Astrocyte (in vitro differentiated cells and primary cell): ENCODE results near the gene ARHGEF17. TPM values are rescaled to one million over a fixed set of nuclear protein-coding genes. Genes with fewer than 3 reads are reported as not detected.

Experiments
- DNase-seq: peaks from one replicate; pipeline ENCODE4 v3.0.0-alpha.2; 2010; ENCODE audit warnings: low read depth
- FAIRE-seq: peaks from 2 replicates; lab custom pipeline; 2011; peaks lifted over from hg19 to GRCh38; lab: Jason Lieb, UNC
- H2AFZ ChIP-seq: 2 replicates; pipeline ENCODE4 v1.6.0; 2012; ENCODE audit warnings: low read depth, low read length, inconsistent platforms
- H3K27ac ChIP-seq: 2 replicates; pipeline ENCODE4 v1.5.1; 2011; ENCODE audit warnings: low read depth, low read length, inconsistent platforms
- H3K27me3 ChIP-seq: 2 replicates; pipeline ENCODE4 v1.6.0; 2011; ENCODE audit warnings: low read length, inconsistent platforms; ENCODE audit not compliant: insufficient read depth
- H3K36me3 ChIP-seq: 2 replicates; pipeline ENCODE4 v1.5.1; 2011; ENCODE audit warnings: low read length, inconsistent platforms; ENCODE audit not compliant: insufficient read depth
- H3K4me1 ChIP-seq: 2 replicates; pipeline ENCODE4 v1.5.1; 2011; ENCODE audit warnings: low read length, inconsistent platforms; ENCODE audit not compliant: insufficient read depth
- H3K4me2 ChIP-seq: 2 replicates; pipeline ENCODE4 v1.6.0; 2012; ENCODE audit warnings: low read length, inconsistent platforms
- H3K4me3 ChIP-seq: 2 replicates; pipeline ENCODE4 v1.5.1; 2011; ENCODE audit warnings: low read depth, mild to moderate bottlenecking, low read length, inconsistent platforms; ENCODE audit not compliant: insufficient read depth
- H3K79me2 ChIP-seq: 2 replicates; pipeline ENCODE4 v1.6.0; 2012; ENCODE audit warnings: mild to moderate bottlenecking, low read length, inconsistent platforms; ENCODE audit not compliant: insufficient read depth
- H3K9ac ChIP-seq: 2 replicates; pipeline ENCODE4 v1.6.0; 2012; ENCODE audit warnings: mild to moderate bottlenecking, low read length, inconsistent platforms
- H3K9me3 ChIP-seq: 2 replicates; pipeline ENCODE4 v1.5.1; 2012; ENCODE audit warnings: low read depth, mild to moderate bottlenecking, low read length, inconsistent platforms; ENCODE audit not compliant: insufficient read depth
- H4K20me1 ChIP-seq: 2 replicates; pipeline ENCODE4 v1.6.0; 2012; ENCODE audit warnings: low read length, inconsistent platforms; ENCODE audit not compliant: insufficient read depth
- H3K27ac Mint-ChIP-seq: one replicate; pipeline ENCODE4 v1.8.0; 2021; ENCODE audit warnings: mild to moderate bottlenecking, mixed read lengths; ENCODE audit not compliant: unreplicated experiment
- H3K27me3 Mint-ChIP-seq: one replicate; pipeline ENCODE4 v1.8.0; 2021; ENCODE audit warnings: low read depth, mixed read lengths; ENCODE audit not compliant: unreplicated experiment
- H3K36me3 Mint-ChIP-seq: one replicate; pipeline ENCODE4 v1.8.0; 2021; ENCODE audit warnings: low read depth, mixed read lengths; ENCODE audit not compliant: unreplicated experiment
- H3K4me1 Mint-ChIP-seq: one replicate; pipeline ENCODE4 v1.8.0; 2021; ENCODE audit warnings: low read depth, mixed read lengths; ENCODE audit not compliant: unreplicated experiment
- H3K4me3 Mint-ChIP-seq: one replicate; pipeline ENCODE4 v1.8.0; 2021; ENCODE audit warnings: mild to moderate bottlenecking, moderate library complexity, mixed read lengths; ENCODE audit not compliant: unreplicated experiment
- H3K9me3 Mint-ChIP-seq: one replicate; pipeline ENCODE4 v1.8.0; 2021; ENCODE audit warnings: mild to moderate bottlenecking, mixed read lengths; ENCODE audit not compliant: unreplicated experiment
- EZH2 ChIP-seq: IDR thresholded peaks from 2 replicates; pipeline ENCODE4 v1.6.1; 2012; ENCODE audit warnings: mild to moderate bottlenecking, low read length, inconsistent platforms; ENCODE audit not compliant: insufficient read depth
- total RNA-seq: library from RNA; stranded (reverse); gene quantifications from 2 replicates; pipeline ENCODE4 v1.2.1, GENCODE V29; 2021
- TF ChIP-seq, protein P1 (sequence below): IDR thresholded peaks from 2 replicates; pipeline ENCODE4 v1.5.1; 2011; ENCODE audit warnings: low read depth, mild to moderate bottlenecking, inconsistent platforms, low read length, moderate library complexity; ENCODE audit not compliant: insufficient read depth

Gene ARHGEF17
- total RNA-seq, 1 donor from 2014 or later = 66.4 TPM

DNA sequence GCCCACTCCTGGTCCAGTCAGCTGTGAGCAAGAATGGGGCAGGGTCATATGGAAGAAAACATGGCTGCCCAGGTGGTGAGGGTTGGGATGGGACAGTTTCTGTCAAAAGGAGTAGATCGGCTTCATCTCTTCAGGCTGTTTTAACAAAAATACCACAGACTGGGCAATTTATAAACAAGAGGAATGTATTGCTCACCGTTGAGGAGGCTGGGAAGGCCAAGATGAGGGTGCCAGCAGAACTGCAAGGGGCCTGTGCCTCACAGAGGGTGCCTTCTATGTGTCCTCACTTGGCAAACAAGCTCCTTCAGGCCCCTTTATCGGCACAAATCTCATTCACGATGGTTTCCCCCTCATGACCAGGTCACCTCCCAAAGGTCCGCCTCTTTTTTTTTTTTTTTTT lies 50.0 kb downstream of the ARHGEF17 start:
- no peak overlapping the region for H3K4me3 Mint-ChIP-seq
- FAIRE-seq (no peak), DNase-seq (no peak)
- H3K4me1 ChIP-seq = no peaks in the 10 kb centered on the region
- peaks cover 30% of the 10 kb centered on the region for H3K36me3 ChIP-seq
- no peak for TF ChIP-seq EZH2
- TF ChIP-seq, protein P1, sequence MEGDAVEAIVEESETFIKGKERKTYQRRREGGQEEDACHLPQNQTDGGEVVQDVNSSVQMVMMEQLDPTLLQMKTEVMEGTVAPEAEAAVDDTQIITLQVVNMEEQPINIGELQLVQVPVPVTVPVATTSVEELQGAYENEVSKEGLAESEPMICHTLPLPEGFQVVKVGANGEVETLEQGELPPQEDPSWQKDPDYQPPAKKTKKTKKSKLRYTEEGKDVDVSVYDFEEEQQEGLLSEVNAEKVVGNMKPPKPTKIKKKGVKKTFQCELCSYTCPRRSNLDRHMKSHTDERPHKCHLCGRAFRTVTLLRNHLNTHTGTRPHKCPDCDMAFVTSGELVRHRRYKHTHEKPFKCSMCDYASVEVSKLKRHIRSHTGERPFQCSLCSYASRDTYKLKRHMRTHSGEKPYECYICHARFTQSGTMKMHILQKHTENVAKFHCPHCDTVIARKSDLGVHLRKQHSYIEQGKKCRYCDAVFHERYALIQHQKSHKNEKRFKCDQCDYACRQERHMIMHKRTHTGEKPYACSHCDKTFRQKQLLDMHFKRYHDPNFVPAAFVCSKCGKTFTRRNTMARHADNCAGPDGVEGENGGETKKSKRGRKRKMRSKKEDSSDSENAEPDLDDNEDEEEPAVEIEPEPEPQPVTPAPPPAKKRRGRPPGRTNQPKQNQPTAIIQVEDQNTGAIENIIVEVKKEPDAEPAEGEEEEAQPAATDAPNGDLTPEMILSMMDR = no peak
- no peak overlapping the region for H2AFZ ChIP-seq
- H4K20me1 ChIP-seq = peaks cover 45% of the 10 kb centered on the region
- H3K79me2 ChIP-seq = peaks cover under 1% of the 10 kb centered on the region
- no peak overlapping the region for H3K4me3 ChIP-seq
- no peaks in the 10 kb centered on the region for H3K27me3 ChIP-seq
- H3K27ac ChIP-seq = no peak overlapping the region
- H3K4me1 Mint-ChIP-seq = no peaks in the 10 kb centered on the region
- H3K27ac Mint-ChIP-seq = peak overlapping the region; percentile 26
- no peaks in the 10 kb centered on the region for H3K9me3 Mint-ChIP-seq
- no peak overlapping the region for H3K4me2 ChIP-seq
- H3K36me3 Mint-ChIP-seq = peaks cover 24% of the 10 kb centered on the region
- no peaks in the 10 kb centered on the region for H3K27me3 Mint-ChIP-seq
- H3K9me3 ChIP-seq = no peaks in the 10 kb centered on the region
- no peak overlapping the region for H3K9ac ChIP-seq

DNA sequence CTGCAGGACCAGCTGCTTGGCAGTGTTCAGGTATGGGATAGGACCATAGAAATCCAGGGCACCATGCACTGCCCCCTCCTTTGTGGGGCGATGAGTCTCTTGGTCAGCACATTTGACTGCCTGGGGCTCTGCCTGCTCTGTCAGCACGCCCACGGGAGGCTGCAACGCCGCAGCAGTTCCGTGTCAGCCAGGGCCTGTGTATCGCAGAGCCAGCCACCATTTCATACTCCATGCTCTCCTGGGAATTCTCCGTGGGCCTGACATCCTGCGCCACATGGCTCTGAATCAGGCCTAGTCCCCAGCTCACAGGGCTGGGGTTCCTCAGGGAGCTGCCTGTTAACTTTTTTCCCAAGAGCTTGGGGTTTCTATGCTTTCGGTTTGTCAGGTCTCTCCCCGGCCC lies 51.3 kb downstream of the ARHGEF17 start:
- Histone ChIP-seq H3K27me3 (no peaks in the 10 kb centered on the region), H4K20me1 (peaks cover 42% of the 10 kb centered on the region), H3K36me3 (peaks cover 27% of the 10 kb centered on the region), H2AFZ (no peak overlapping the region), H3K4me3 (no peak overlapping the region), H3K9me3 (no peaks in the 10 kb centered on the region), H3K27ac (no peak overlapping the region), H3K4me1 (no peaks in the 10 kb centered on the region), H3K79me2 (no peaks in the 10 kb centered on the region), H3K4me2 (no peak overlapping the region), H3K9ac (peak overlapping the region; percentile 39)
- Mint-ChIP-seq H3K4me3 (no peak overlapping the region), H3K4me1 (no peaks in the 10 kb centered on the region), H3K9me3 (no peaks in the 10 kb centered on the region), H3K27me3 (no peaks in the 10 kb centered on the region), H3K36me3 (peaks cover 24% of the 10 kb centered on the region), H3K27ac (no peak overlapping the region)
- FAIRE-seq (no peak), DNase-seq (no peak)
- no peak for TF ChIP-seq EZH2
- TF ChIP-seq, protein P1 = no peak

DNA sequence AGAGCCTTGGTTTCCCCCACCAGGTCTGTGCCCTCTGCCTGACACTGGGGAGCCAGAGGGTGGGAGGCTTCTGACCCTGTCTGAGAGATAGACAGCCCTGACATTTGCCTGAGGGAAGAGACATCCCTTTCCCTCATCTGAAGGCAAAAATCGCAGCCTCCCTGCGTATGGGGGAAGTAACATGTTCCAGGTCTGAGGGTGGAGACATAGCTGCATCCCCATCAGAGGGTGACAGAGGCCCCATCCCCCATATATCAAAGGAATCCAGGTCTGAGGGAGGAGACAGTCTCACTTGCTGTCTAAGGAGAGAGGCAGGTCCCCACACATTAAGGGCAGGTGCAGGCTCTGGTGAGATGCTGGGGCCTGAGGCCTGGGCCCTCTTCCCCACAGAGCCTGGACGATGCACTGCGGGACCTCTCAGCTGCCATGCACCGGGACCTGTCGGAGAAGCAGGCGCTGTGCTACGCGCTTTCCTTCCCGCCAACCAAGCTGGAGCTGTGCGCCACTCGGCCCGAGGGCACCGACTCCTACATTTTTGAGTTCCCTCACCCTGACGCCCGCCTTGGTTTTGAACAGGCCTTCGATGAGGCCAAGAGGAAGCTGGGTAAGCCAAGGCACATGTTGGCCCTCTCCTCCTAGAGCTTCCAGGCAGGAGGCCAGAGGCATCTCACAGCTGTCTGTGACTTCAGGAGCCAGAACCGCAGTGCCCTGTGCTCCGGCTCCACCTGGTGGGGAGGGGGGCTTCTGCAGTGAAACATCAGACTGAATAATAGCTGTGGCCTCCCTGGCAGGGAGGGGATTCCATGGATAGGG lies 52.1 kb downstream of the ARHGEF17 start:
- no peaks in the 10 kb centered on the region for H3K4me1 ChIP-seq
- H3K9ac ChIP-seq = peak overlapping the region; percentile 39
- peaks cover 19% of the 10 kb centered on the region for H3K36me3 Mint-ChIP-seq
- no peak for TF ChIP-seq EZH2
- TF ChIP-seq, protein P1 = peak; percentile 35
- no peaks in the 10 kb centered on the region for H3K27me3 Mint-ChIP-seq
- H2AFZ ChIP-seq = no peak overlapping the region
- no peak overlapping the region for H3K4me3 Mint-ChIP-seq
- H3K27ac Mint-ChIP-seq = no peak overlapping the region
- no peaks in the 10 kb centered on the region for H3K79me2 ChIP-seq
- FAIRE-seq = no peak
- H3K4me3 ChIP-seq = no peak overlapping the region
- DNase-seq = no peak
- no peaks in the 10 kb centered on the region for H3K4me1 Mint-ChIP-seq
- no peaks in the 10 kb centered on the region for H3K9me3 Mint-ChIP-seq
- H3K27me3 ChIP-seq = no peaks in the 10 kb centered on the region
- H4K20me1 ChIP-seq = peaks cover 37% of the 10 kb centered on the region
- peaks cover 32% of the 10 kb centered on the region for H3K36me3 ChIP-seq
- H3K9me3 ChIP-seq = no peaks in the 10 kb centered on the region
- H3K4me2 ChIP-seq = no peak overlapping the region
- H3K27ac ChIP-seq = no peak overlapping the region
